ENCODE data around the gene PLCH1. TPM values are rescaled to one million over a fixed set of nuclear protein-coding genes. Genes with fewer than 3 reads are reported as not detected.

PLCH1 gene
- total and polyA plus RNA-seq, 9 of the 15 experiments (the other 6 are each of a cell fraction or from before 2014, with no cell fraction given): 0.17 to 0.62 (median 0.40) TPM

DNA sequence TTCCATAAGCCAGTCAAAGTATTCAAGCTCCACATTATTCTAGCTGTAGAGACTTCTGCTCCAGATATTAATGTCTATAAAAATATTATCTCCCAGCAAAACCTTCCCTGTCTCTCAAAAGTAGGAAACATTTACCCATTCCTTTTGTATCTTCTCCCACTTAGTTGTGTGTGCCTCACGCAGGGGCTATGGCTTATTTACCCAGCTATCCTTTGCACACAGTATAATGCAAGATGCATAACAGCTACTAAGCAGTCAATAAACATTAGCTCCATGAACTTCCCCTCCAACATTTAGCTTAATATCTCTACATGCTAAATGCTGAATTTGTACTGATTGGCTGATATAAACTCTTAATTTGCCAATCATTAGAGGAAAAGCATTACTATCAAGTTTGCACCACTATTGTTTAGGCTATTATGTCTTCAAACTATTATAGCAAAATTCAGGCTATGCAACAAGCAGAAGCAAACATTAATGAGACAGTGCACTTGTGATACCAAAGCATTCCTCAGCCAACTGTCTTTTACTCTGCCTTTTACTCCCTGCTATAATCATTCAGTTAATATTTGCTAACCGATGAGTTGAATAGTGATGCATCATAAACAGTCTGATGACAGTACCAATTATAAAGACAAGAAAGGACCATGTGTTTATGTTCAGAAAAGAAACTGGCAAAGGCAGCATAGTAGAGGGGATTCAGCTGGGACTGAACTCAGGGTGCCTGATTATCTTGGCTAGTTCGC is 81.2 kb downstream of the PLCH1 start (continued):
- TF ChIP-seq JUN (IDR thresholded peaks at IDR 0.05; ENCODE audit: borderline replicate concordance, low read depth, low read length): no peak
- TF ChIP-seq JUN (CRISPR knock-in tag; IDR thresholded peaks at IDR 0.05; ENCODE audit: borderline replicate concordance): no peak
- no peak for TF ChIP-seq HMG20B (CRISPR knock-in tag; IDR thresholded peaks at IDR 0.05)

GRCh38 chr3:155661760-155662159 is 83.1 kb downstream of the PLCH1 start:
- no peak for ATAC-seq
- POLR2A ChIA-PET: interaction anchor here (0.6 kb wide), 1 partner anchor 93 kb away, joined by 3 read pairs; no protein-coding TSS in a partner anchor
- no peaks in the 10 kb centered on the region for H4K20me1 ChIP-seq (replicated peaks; ENCODE audit: control insufficient read depth, insufficient read depth, low read length)
- H3K4me2 ChIP-seq (ENCODE audit: insufficient read depth, low read length): no peak overlapping the region
- CTCF ChIA-PET (ENCODE audit: low intra/inter-chr PET ratio): no interaction called here
- H2AFZ ChIP-seq (ENCODE audit: low read depth, low read length): no peak overlapping the region
- H3K36me3 ChIP-seq (ENCODE audit: control insufficient read depth, insufficient read depth, low read length): no peaks in the 10 kb centered on the region
- H3K79me2 ChIP-seq (ENCODE audit: control insufficient read depth, insufficient read depth, low read length): no peaks in the 10 kb centered on the region
- no TSS peak for BruUV-seq (replicated peaks)
- intact Hi-C loops (cut with micrococcal nuclease): no loop called here
- H3K9me1 ChIP-seq (ENCODE audit: control insufficient read depth, insufficient read depth, low read length): no peaks in the 10 kb centered on the region
- in situ Hi-C loops (cut with MboI): no loop called here
- H3K4me3 ChIP-seq: no peak overlapping the region
- TF ChIP-seq HDGF (IDR thresholded peaks at IDR 0.05): no peak
- TF ChIP-seq, protein P1, sequence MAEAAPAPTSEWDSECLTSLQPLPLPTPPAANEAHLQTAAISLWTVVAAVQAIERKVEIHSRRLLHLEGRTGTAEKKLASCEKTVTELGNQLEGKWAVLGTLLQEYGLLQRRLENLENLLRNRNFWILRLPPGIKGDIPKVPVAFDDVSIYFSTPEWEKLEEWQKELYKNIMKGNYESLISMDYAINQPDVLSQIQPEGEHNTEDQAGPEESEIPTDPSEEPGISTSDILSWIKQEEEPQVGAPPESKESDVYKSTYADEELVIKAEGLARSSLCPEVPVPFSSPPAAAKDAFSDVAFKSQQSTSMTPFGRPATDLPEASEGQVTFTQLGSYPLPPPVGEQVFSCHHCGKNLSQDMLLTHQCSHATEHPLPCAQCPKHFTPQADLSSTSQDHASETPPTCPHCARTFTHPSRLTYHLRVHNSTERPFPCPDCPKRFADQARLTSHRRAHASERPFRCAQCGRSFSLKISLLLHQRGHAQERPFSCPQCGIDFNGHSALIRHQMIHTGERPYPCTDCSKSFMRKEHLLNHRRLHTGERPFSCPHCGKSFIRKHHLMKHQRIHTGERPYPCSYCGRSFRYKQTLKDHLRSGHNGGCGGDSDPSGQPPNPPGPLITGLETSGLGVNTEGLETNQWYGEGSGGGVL (CRISPR knock-in tag; IDR thresholded peaks at IDR 0.05): no peak
- no peak for TF ChIP-seq ZFP30 (CRISPR knock-in tag; IDR thresholded peaks at IDR 0.05; ENCODE audit: borderline replicate concordance)
- no peak for TF ChIP-seq E4F1 (CRISPR knock-in tag; IDR thresholded peaks at IDR 0.05; ENCODE audit: borderline replicate concordance)
- TF ChIP-seq ZNF174 (CRISPR knock-in tag; IDR thresholded peaks at IDR 0.05): no peak
- no peak for TF ChIP-seq GATA2 (CRISPR knock-in tag; IDR thresholded peaks at IDR 0.05)
- TF ChIP-seq MITF (IDR thresholded peaks at IDR 0.05): no peak
- no peak for TF ChIP-seq MTF1 (CRISPR knock-in tag; IDR thresholded peaks at IDR 0.05; ENCODE audit: borderline replicate concordance)
- no peak for TF ChIP-seq SIX5 (IDR thresholded peaks at IDR 0.05; ENCODE audit: borderline replicate concordance in 1 of 2, insufficient read depth in 1 of 2, low read depth in 1 of 2, low read length in 2 of 2)
- no peak for TF ChIP-seq ZNF274 (IDR thresholded peaks at IDR 0.05; ENCODE audit: borderline replicate concordance, low read depth, low read length)
- TF ChIP-seq RBM15 (IDR thresholded peaks at IDR 0.05; ENCODE audit: insufficient read depth, low read length): no peak
- no peak overlapping the region for H3K27ac ChIP-seq (ENCODE audit: extremely low read depth, low read depth, low read length)
- FAIRE-seq: no peak
- no peak for DNase-seq (ENCODE audit: extremely low read depth in 1 of 4, low spot score in 3 of 4)
- H3K27me3 ChIP-seq (ENCODE audit: control insufficient read depth in 2 of 2, insufficient read depth in 2 of 2, low read length in 2 of 2): peaks cover 0 to 5% of the 10 kb centered on the region in 2 experiments; a peak in 1 of 5 replicates
- peaks cover 0 to 2% of the 10 kb centered on the region in 2 experiments; a peak in 1 of 5 replicates for H3K4me1 ChIP-seq (replicated peaks in 1 of 2; ENCODE audit: control insufficient read depth in 2 of 2, insufficient read depth in 2 of 2, low read length in 2 of 2)
- H3K9ac ChIP-seq (ENCODE audit: insufficient read depth in 1 of 2, low read depth in 2 of 2, low read length in 2 of 2): no peak overlapping the region
- no peaks in the 10 kb centered on the region for H3K9me3 ChIP-seq (replicated peaks; ENCODE audit: control insufficient read depth, insufficient read depth, low read depth, low read length)

All from K562 (cell line).